ENCODE measurements around the gene CSMD2.

DNA sequence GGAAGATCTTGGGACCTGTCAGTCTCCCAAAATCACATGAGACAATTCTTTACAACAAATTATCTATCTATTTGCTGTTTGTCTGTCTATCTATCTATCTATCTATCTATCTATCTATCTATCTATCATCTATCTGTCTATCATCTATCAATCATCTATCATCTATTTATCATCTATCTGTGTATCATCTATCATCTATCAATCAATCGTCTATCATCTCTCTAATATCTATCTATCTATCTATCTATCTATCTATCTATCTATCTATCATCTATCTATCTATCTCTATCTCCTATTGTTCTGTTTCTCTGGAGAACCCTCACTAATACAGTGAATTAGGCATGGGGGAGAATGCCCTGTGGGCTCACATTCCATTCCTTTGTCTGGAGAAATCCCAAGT is 374.5 kb downstream of the CSMD2 start:
- TF ChIP-seq, protein P1, sequence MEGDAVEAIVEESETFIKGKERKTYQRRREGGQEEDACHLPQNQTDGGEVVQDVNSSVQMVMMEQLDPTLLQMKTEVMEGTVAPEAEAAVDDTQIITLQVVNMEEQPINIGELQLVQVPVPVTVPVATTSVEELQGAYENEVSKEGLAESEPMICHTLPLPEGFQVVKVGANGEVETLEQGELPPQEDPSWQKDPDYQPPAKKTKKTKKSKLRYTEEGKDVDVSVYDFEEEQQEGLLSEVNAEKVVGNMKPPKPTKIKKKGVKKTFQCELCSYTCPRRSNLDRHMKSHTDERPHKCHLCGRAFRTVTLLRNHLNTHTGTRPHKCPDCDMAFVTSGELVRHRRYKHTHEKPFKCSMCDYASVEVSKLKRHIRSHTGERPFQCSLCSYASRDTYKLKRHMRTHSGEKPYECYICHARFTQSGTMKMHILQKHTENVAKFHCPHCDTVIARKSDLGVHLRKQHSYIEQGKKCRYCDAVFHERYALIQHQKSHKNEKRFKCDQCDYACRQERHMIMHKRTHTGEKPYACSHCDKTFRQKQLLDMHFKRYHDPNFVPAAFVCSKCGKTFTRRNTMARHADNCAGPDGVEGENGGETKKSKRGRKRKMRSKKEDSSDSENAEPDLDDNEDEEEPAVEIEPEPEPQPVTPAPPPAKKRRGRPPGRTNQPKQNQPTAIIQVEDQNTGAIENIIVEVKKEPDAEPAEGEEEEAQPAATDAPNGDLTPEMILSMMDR (conservative IDR thresholded peaks at IDR 0.05; ENCODE audit: low read length): no peak
- no peak for TF ChIP-seq EZH2phosphoT487 (IDR thresholded peaks at IDR 0.05; ENCODE audit: borderline replicate concordance)
